HG03460 (cell line): Measurements from ENCODE around the gene ZGPAT.

Experiments used
- ATAC-seq: cut with Tn5 transposase; IDR thresholded peaks from one replicate; pipeline ENCODE4 v1.9.1; 2021; ENCODE audit not compliant: unreplicated experiment

Gene ZGPAT

DNA sequence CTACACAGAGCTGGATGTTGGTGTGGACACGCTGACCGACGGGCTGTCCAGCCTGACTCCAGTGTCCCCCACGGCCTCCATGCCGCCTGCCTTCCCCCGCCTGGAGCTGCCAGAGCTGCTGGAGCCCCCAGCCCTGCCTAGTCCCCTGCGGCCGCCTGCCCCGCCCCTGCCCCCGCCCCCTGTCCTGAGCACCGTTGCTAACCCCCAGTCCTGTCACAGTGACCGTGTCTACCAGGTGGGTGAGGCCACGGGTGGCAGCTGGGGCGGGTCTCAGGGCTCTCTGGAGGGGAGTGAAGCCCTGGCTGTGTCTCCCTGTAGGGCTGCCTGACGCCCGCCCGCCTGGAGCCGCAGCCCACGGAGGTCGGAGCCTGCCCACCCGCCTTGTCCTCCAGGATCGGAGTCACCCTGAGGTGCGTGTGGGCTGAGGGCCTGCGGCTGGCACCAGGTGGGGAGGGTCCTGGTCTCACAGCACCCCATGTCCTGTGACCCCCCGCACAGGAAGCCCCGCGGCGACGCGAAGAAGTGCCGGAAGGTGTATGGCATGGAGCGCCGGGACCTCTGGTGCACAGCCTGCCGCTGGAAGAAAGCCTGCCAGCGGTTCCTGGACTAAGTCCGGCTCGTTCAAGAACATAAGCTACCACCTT lies 34.7 kb downstream of the ZGPAT start:
- ATAC-seq, result no peak

DNA sequence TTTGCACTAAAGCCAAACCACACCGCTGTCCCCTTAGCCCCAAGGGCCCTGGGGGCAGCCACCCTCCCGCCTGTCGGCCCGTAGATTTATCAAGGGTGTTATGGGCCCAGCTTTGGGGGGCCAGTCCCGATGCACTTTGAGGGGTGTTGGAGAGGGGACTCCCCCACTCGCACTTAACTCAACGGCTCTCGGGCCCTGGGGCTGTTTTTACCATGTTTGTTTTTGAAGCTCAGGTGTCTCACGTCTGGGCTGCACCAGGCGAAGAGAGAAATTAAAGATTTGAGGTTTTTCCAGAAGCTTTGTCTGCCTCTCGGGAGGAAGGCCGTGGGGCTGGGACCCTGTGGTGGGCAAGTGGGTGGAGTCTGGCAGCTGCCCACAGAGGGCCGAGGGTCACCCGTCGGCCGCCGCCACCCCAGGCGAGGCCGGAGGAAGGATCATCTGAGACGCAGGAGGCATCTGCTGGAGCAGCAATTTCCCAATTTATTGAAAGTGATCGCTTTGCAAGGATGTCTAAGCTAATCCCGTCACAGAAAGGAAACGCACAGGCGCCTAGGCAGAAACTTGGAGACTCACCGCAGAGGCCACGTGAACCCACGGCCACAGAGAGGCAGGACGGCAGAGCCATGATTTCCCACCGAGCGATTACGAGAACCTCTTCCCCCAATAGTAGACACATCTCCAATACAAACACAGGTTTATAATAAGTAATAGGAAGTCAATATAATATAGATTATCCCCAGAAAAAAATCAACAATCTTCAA lies 35.6 kb downstream of the ZGPAT start:
- no peak for ATAC-seq

DNA sequence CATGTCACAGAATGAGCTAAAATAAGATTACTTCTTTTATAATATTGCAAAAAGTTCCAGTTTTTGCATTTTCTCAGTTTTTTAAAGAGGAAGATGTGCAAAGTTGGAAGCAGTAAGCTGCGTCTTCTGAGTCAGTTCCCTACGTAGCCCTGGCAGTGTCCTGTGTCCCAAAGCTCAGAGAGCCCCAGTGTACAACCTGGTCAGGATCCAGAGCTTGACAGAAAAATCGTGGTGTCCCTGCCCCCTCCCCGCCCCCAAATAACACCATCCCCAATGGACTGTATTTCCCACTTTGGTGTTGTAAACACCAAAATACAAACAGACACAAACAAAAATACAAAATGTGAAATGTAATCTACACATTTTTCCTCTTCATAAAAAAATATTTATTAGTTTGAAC lies 36.3 kb downstream of the ZGPAT start:
- no peak for ATAC-seq

DNA sequence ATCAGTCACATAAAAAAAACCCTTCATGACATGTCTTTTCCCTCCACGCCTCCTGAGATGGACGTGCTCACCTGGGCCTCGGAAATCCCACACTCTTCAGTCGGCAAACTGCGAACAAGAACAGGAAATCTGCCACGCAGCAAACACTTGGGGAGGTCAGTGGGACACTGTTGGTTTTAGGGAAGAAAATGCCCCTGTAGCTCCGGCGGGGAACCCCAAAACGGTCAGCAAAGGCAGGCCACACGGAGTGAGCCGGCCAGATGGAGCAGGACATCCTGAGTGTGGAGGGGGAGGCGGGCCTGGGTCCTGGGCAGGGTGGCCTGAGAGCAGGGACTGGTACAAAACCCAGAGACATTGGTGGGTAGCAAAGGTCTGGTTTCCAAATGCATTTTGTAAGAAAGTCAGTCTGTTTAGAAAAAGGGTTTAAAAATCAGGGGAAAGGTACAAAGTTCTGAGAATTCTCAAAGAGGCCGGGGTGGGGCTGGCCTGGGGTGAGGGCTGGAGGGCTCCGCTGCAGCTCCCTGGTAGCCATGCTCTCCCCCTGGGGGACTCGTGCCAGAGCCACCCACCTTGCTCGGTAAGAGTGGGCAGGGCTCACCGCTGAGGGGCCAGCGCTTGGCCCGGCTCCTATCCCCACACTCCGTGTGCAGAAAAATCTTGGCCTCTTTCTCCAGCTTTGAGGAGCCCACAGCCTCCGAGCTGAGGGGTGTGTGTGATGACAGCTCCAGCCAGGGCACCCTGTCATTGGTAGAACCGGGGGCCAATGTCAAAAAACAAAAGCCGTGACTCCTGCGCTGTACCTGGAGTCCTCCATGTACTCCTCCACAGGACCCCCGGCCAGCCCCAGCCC lies 37.0 kb downstream of the ZGPAT start:
- no peak for ATAC-seq

DNA sequence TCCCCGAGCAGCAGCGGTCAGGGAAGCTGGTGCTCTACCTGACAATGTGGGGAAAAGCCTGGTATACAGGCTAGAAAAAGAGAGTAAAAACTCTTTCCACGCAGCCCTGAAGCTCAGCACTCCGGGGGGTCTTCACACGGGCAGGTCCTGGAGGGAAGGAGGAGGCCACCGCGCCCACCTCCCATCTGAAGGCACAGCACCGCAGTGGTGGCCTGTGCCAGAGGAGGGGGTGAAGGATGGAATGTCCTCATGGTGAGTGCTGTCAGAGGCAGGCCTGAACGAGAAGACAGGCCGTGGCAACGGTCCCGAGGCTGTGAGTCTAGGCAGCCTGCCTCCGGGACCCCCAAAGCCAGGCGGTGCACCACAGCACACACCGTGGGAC lies 37.6 kb downstream of the ZGPAT start:
- ATAC-seq, result no peak

DNA sequence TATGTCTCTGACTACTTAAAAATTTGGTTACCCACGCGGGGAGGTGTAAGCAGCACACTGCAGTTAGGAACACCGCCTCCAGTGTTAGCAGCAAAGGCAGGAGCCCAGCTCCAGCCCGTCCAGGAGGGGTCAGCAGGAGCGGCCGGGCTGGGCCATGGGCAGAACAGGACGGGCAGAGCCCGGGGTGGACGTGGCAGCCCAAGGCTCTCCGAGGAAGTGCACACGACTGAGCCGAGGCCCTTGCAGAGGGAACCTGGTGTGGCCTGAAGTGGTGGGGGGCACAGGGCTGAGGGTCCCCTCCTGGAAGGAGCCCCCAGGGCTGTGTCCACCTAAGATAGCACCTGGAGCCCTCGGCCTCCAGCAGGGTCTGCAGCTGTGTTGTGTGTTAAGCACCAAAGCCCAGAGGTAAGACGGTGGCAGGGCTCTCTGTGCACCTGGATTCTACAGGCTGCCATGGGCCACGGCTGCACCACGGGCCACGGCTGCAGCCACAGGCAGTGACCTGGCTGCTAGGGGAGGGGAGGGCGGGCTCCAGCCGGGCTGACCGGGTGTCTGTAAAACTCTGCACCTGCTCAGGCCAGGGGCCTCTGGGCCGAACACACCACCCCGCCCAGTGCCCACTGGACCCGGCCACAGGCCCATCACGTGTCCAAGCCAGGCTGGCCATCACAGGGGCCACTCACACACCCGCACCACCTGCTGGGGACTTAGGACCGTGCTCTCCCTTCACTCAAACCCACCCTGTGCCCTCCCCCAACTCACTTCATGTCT lies 38.3 kb downstream of the ZGPAT start:
- no peak for ATAC-seq

DNA sequence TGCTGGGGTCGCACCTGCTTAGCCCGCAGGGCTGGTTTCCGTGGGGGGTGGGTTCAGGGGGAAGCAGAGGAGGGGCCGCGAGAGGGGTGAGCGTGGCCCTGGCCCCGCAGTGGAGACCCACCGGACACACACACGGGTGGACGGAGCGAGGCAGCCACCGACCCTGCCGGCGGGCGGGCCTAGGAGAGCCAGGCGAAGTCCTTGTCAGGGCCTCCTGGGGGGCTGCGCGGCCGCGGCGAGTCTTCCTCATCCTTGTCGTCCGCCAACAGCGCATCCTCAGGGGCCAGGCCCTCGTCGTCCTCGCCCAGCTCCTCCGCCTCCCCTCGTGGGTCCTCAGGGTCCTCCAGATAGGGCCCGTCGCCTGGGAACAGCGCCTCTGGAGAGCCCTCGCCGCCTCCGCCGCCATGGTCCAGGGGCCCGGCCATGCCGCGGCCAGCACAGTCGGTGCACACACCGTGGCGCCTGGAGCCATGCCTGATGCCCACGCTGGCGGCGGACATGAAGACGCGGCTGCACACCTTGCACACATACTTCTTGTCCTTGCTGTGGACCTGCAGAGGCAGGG lies 39.0 kb downstream of the ZGPAT start:
- ATAC-seq, result no peak

DNA sequence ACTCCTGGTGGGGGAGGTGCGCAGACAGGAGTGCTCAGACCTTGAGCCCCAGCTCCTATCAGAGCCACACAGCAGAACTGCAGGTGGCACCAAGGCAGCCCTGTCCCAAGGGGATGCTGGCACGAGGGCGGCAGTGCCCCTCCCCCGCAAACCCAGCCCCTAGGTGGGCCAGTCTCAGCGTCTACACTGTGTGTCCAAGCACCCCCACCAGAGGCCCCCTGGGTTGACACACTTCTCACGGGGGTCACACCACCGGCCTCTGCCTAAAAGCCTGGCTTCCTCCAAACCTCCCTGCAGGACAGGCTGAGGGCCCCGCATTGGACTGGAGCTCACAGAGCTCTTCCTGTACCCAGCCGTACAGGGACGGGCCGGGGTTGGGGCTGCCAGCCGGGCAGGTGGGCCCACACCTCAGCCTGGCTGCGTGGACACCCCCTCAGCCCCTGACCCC lies 39.8 kb downstream of the ZGPAT start:
- ATAC-seq, result no peak

DNA sequence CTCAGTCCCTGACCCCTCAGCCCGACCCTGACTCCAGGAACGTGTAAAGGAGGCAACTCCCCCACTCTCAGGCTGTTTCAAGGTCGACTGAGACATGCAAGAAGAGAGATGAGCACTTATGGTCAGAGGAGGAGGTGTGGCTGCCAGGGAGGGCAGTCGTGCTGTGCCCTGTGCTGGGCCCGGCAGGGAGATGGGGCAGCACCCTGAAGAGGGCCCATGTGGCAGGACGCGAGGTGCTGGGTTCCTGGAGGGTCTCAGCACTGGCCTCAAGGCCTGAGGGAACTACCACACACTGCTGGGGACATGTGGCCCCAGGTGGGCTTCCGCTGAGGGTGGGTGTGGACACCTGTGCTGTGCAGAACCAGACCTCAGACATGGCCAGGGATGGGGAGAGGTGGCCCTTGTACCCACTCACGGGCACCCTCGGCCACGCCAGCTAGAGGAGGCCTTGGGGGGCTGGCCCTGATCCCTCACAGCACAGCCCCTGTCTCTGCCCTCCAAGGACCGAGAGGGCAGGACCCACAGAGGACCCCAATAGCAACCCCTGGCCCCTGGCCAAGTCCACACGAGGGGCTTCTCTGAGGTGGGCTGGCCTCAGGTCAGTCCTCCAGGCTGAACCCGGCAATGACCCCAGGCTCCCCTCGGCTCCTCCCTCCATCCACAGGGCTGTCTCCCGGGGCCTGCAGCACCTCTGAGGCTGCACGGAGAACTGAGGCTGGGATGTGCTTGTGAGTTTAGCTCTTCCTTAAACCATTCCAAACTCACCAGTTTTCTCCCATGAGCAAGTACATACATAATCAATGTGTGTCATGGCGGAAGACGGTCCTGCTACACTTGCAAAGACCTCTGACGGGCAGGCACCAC lies 40.5 kb downstream of the ZGPAT start:
- ATAC-seq, result no peak

DNA sequence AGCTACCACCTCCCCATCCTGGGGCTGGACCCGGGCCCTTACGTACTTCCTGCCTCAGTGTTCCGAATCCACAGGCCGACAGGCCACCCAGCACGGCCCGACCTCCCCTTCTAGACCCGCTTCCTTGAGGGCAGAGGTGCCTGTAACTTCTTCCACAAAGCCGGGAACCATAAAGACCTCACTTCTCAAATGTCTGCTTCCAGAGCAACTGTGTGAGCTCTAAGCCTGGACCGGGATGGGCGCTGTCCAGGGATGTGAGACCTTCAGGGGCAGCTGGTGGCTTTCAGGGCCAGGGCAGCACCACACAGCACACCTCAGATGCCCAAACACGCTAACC lies 41.1 kb downstream of the ZGPAT start:
- ATAC-seq, result no peak

DNA sequence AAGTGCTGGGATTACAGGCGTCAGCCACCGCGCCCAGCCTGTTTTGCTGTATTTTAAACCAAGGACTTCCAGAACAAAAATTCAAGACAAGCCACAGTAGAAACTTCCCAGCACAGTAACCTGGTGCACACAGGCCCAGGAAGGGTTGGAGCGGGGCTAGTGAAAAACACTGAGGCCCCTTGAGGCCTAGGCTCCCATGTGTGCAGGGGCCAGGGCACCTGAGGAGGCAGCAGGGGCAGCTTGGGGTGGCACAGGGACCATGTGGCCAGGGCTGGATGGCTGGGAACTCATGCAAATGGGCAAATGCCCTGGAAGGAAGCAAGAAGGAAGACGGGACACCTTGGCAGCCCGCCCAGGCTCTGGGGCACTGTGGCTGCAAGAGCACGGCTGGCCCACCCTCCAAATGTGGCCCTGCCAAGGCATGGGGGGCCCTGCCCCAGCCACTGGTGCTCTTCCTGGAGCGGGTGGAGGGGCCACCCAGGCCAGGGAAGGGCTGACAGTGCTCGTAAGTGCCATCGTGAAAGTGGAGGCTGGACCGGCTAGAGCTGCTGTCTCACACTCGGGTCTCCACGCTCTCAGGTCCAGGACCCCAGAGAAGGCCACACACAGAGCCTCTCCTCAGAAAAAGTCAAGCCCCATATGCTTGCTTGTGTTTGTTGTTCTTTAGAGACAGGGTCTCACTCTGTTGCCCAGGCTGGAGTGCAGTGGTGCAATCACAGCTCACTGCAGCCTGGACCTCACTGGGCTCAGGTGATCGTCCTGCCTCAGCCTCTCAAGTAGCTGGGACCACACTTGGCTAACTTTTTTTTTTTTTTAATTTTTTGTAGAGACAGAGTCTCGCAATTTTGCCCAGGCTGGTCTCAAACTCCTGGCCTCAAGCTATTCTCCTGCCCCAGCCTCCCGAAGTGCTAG lies 42.0 kb downstream of the ZGPAT start:
- no peak for ATAC-seq

DNA sequence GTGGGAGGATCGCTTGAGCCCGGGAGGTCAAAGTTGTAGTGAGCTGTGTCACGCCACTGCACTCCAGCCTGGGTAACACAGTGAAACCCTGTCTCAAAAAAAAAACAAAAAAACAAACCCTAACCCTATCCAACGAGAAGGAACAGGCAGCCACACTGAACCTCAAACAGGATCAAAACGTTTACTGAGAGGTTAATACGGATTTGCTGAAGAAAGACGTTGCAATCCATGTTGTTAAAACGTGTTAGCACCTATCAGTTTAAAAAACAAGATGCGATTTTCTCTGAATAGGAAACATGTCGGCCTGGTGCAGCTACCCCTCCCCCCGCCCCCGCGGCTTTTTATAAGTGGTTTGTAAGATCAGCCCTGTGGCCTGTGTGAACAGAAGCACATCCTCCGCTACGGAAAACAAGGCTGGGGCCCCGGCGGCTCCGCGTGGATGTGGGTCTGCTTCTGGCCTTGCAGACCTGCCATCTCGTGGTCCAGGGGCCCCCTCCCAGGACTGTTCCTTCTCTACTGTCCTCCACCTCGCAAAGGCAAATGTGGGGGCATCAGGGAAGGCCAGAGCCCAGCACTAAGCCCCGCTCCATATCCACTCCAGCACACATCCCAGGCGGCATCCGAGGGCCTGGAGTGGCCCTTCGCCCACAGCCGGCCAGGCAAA lies 43.1 kb downstream of the ZGPAT start:
- no peak for ATAC-seq

DNA sequence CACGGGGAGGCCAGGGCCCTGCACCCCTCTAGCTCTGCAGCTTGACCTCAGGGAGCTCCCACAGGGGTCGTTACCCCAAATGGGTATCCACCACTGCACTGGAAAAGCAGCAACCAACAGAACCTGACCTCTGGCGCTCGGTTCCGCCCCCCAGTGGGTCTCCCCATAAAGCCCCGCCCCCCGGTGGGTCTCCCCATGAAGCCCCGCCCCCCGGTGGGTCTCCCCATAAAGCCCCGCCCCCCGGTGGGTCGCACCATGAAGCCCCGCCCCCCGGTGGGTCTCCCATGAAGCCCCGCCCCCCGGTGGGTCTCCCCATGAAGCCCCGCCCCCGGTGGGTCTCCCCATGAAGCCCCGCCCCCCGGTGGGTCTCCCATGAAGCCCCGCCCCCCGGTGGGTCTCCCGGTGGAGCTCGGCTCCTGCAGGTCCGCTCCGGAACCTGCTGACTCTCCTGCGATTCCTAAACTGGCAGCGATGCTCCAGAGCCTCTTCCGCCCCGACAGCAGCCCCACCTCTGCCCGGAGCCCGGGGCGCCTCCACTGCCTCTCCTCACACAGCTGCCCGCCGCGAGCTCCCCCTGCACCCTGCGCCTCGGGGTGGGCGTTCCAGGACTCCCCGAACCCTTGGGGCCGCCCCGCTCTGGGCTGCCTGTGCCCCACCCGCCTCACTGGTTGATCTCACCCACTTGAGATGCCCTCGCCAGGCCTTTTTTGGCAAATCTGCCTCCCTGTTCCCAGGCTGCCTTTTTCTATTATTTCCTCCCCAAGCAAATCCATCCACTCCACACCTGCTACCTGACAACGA lies 43.8 kb downstream of the ZGPAT start:
- ATAC-seq, result no peak

DNA sequence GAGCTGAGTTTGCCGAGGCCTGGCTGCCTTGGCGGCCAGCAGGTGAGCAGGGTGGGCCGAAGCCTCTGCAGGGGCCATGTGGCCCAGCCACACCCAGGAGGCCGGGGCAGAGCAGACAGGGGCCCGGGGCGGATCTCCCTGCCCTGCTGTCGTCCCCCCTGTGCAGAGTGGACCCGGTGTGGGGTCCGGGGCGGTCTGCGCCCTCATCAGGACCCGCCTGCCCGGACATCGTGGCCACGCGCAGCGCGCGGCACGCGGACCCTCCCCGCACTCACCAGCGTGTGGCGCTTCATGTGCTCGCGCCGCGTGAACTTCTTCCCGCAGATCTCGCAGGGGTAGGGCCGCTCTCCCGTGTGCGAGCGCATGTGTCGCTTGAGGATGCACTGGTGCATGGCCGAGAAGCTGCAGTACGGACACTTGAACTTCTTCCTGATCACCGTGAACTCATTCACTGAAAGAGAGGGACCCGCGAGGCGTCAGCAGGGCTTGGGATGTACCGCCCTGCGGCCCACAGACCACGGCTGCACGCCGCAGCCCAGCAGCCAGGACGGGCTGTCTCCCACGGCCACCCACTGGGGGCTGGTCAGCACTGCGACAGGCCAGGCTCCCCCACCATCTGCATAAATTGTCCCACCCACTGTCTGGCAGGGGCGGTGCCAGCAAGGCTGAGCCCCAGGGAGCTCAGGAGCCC lies 44.7 kb downstream of the ZGPAT start:
- no peak for ATAC-seq

DNA sequence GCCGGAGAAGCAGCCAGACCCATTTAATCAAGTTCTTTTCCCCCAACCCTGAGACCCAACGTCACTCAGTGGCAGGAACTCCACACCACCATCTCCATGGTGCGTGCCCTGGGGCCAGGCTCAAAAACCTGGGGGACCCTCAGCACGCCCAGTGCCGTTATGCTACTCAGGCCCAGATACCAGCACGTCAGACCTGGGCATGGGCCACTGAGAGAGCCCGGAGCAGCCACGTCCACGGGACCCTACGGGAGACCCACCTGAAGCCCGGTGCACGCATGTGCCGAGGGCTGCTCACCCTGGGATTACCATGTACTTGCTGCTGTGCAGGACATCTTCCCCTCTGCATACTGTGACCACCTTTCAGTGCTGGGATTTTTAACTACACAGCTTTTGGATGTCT lies 45.5 kb downstream of the ZGPAT start:
- no peak for ATAC-seq

DNA sequence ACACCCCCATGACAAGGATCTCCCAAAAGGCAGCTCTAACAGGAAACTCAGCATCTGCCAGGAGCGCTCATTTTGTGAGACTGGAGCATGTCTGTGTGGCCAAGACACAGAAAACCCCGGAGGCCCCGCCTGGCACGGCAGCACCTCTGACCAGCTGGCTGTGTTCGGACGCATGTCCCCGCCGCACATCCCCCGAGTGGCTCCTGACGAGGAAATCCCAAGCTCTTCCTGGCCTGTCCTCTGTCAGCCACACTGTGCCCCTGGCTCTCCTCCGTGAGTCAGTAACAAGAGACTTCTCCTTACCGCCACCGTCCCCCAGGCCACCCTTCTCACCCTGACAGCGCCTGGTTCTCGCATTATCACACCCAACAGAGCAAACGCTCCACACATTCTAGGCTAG lies 46.2 kb downstream of the ZGPAT start:
- no peak for ATAC-seq
